SK-N-SH treated with all-trans-retinoic acid at 6 μM for 48 hours (cell line): ENCODE measurements around the gene CMC2.

Source experiments
- ATAC-seq: fragments of 200-7000 bp; cut with Tn5 transposase; 3 replicates; pipeline ENCODE4 v1.9.1; 2020; ENCODE audit warnings: mild to moderate bottlenecking, moderate library complexity
- BACH2 ChIP-seq: fragments of 250-450 bp; sonication (Bioruptor Pico); IDR thresholded peaks from 2 replicates; pipeline ENCODE4 v1.9.0; 2021; ENCODE audit warnings: mild to moderate bottlenecking, borderline replicate concordance
- CREB5 ChIP-seq: fragments of 250-450 bp; sonication (Bioruptor Pico); IDR thresholded peaks from 2 replicates; pipeline ENCODE4 v1.5.1; 2020; ENCODE audit warnings: low read depth, mild to moderate bottlenecking, moderate library complexity
- CSDC2 ChIP-seq: fragments of 250-450 bp; sonication (Bioruptor Pico); IDR thresholded peaks from 2 replicates; pipeline ENCODE4 v1.5.0; 2020; ENCODE audit warnings: mild to moderate bottlenecking, moderate library complexity
- CSRNP3 ChIP-seq: fragments of 250-450 bp; sonication (Bioruptor Pico); IDR thresholded peaks from 2 replicates; pipeline ENCODE4 v1.5.1; 2021; ENCODE audit warnings: mild to moderate bottlenecking, moderate library complexity
- GLIS3 ChIP-seq: fragments of 250-450 bp; sonication (Bioruptor Pico); IDR thresholded peaks from 2 replicates; pipeline ENCODE4 v1.5.0; 2020; ENCODE audit warnings: mild to moderate bottlenecking, moderate library complexity
- ISL1 ChIP-seq: fragments of 250-450 bp; sonication (Bioruptor Pico); IDR thresholded peaks from 2 replicates; pipeline ENCODE4 v2.1.2; 2022; ENCODE audit warnings: mild to moderate bottlenecking, moderate library complexity
- OSR1 ChIP-seq: fragments of 250-450 bp; sonication (Bioruptor Pico); IDR thresholded peaks from 2 replicates; pipeline ENCODE4 v1.8.0; 2022; ENCODE audit warnings: moderate library complexity, mild to moderate bottlenecking, inconsistent platforms
- POU6F1 ChIP-seq: fragments of 250-450 bp; sonication (Bioruptor Pico); IDR thresholded peaks from 2 replicates; pipeline ENCODE4 v1.8.0; 2021; ENCODE audit warnings: low read depth, mild to moderate bottlenecking, moderate library complexity, borderline replicate concordance
- PPARA ChIP-seq: fragments of 250-450 bp; sonication (Bioruptor Pico); IDR thresholded peaks from 2 replicates; pipeline ENCODE4 v1.5.0; 2020; ENCODE audit warnings: mild to moderate bottlenecking, borderline replicate concordance
- RARB ChIP-seq: fragments of 250-450 bp; sonication (Bioruptor Pico); IDR thresholded peaks from 2 replicates; pipeline ENCODE4 v1.8.0; 2021; ENCODE audit warnings: mild to moderate bottlenecking, moderate library complexity
- SNAI2 ChIP-seq: fragments of 250-450 bp; sonication (Bioruptor Pico); IDR thresholded peaks from 2 replicates; pipeline ENCODE4 v1.5.0; 2020; ENCODE audit warnings: mild to moderate bottlenecking, moderate library complexity
- TCF4 ChIP-seq: fragments of 250-450 bp; sonication (Bioruptor Pico); IDR thresholded peaks from 2 replicates; pipeline ENCODE4 v1.8.0; 2021; ENCODE audit warnings: mild to moderate bottlenecking, moderate library complexity, borderline replicate concordance
- TOX ChIP-seq: fragments of 250-450 bp; sonication (Bioruptor Pico); IDR thresholded peaks from 2 replicates; pipeline ENCODE4 v1.8.0; 2021; ENCODE audit warnings: mild to moderate bottlenecking, moderate library complexity, borderline replicate concordance
- ZFP3 ChIP-seq: fragments of 250-450 bp; sonication (Bioruptor Pico); IDR thresholded peaks from 2 replicates; pipeline ENCODE4 v1.5.0; 2020; ENCODE audit warnings: mild to moderate bottlenecking, moderate library complexity
- ZFP30 ChIP-seq: fragments of 450-650 bp; formaldehyde crosslinking; IDR thresholded peaks from 2 replicates; pipeline ENCODE4 v1.5.0; 2022; ENCODE audit warnings: mild to moderate bottlenecking, moderate library complexity
- ZNF70 ChIP-seq: fragments of 450-650 bp; formaldehyde crosslinking; IDR thresholded peaks from 2 replicates; pipeline ENCODE4 v1.5.0; 2020; ENCODE audit warnings: mild to moderate bottlenecking, moderate library complexity
- TF ChIP-seq, protein P1 (sequence below): fragments of 250-450 bp; sonication (Bioruptor Pico); IDR thresholded peaks from 2 replicates; pipeline ENCODE4 v1.5.0; 2020; ENCODE audit warnings: mild to moderate bottlenecking, moderate library complexity

The CMC2 gene

GRCh38 chr16:80938879-80939260 lies 67.8 kb downstream of the CMC2 start:
- no peak for ATAC-seq
- TF ChIP-seq ZFP30 (CRISPR knock-in tag) (no peak), CREB5 (CRISPR knock-in tag) (no peak)
- TF ChIP-seq, all 23 proteins: peak for 0

GRCh38 chr16:80938004-80938878 lies 68.4 kb downstream of the CMC2 start:
- ATAC-seq = peak; percentile 94
- no peak for TF ChIP-seq POU6F1 (CRISPR knock-in tag)
- TF ChIP-seq TCF4 (CRISPR knock-in tag) = no peak
- no peak for TF ChIP-seq CSDC2
- TF ChIP-seq ISL1 (CRISPR knock-in tag) = peak; percentile 70
- no peak for TF ChIP-seq GLIS3 (CRISPR knock-in tag)
- no peak for TF ChIP-seq RARB (CRISPR knock-in tag)
- no peak for TF ChIP-seq TOX (CRISPR knock-in tag)
- TF ChIP-seq ZNF70 (CRISPR knock-in tag) = no peak
- TF ChIP-seq, all 23 proteins: peak for 1

GRCh38 chr16:80936410-80936809 lies 70.3 kb downstream of the CMC2 start:
- ATAC-seq = no peak
- TF ChIP-seq RARB (CRISPR knock-in tag) = no peak

GRCh38 chr16:80935691-80936090 lies 71.0 kb downstream of the CMC2 start:
- TF ChIP-seq TOX (CRISPR knock-in tag) (no peak), CREB5 (CRISPR knock-in tag) (no peak), CSRNP3 (CRISPR knock-in tag) (no peak), BACH2 (no peak), GLIS3 (CRISPR knock-in tag) (no peak), OSR1 (no peak), SNAI2 (CRISPR knock-in tag) (no peak), ZFP3 (no peak)
- TF ChIP-seq, protein P1, sequence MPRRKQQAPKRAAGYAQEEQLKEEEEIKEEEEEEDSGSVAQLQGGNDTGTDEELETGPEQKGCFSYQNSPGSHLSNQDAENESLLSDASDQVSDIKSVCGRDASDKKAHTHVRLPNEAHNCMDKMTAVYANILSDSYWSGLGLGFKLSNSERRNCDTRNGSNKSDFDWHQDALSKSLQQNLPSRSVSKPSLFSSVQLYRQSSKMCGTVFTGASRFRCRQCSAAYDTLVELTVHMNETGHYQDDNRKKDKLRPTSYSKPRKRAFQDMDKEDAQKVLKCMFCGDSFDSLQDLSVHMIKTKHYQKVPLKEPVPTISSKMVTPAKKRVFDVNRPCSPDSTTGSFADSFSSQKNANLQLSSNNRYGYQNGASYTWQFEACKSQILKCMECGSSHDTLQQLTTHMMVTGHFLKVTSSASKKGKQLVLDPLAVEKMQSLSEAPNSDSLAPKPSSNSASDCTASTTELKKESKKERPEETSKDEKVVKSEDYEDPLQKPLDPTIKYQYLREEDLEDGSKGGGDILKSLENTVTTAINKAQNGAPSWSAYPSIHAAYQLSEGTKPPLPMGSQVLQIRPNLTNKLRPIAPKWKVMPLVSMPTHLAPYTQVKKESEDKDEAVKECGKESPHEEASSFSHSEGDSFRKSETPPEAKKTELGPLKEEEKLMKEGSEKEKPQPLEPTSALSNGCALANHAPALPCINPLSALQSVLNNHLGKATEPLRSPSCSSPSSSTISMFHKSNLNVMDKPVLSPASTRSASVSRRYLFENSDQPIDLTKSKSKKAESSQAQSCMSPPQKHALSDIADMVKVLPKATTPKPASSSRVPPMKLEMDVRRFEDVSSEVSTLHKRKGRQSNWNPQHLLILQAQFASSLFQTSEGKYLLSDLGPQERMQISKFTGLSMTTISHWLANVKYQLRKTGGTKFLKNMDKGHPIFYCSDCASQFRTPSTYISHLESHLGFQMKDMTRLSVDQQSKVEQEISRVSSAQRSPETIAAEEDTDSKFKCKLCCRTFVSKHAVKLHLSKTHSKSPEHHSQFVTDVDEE (CRISPR knock-in tag) = no peak
- TF ChIP-seq, all 23 proteins: peak for 0
- no peak for ATAC-seq

- ATAC-seq = peak; percentile 63
- no peak for TF ChIP-seq ISL1 (CRISPR knock-in tag)
- no peak for TF ChIP-seq RARB (CRISPR knock-in tag)
- no peak for TF ChIP-seq ZNF70 (CRISPR knock-in tag)
- no peak for TF ChIP-seq BACH2
- no peak for TF ChIP-seq CSDC2
- no peak for TF ChIP-seq ZFP3
- no peak for TF ChIP-seq PPARA (CRISPR knock-in tag)
- no peak for TF ChIP-seq GLIS3 (CRISPR knock-in tag)
- TF ChIP-seq CREB5 (CRISPR knock-in tag) = no peak
- no peak for TF ChIP-seq OSR1
- TF ChIP-seq, protein P1 (CRISPR knock-in tag) = no peak
- no peak for TF ChIP-seq TCF4 (CRISPR knock-in tag)
Measured at GRCh38 chr16:80932708-80933095, 74.0 kb downstream of the CMC2 start.
